Hepatocyte (in vitro differentiated cells): ENCODE results near the gene TMEM144. TPM values are rescaled to one million over a fixed set of nuclear protein-coding genes. Genes with fewer than 3 reads are reported as not detected.

Experiments
- DNase-seq: peaks from one replicate; pipeline ENCODE4 v3.0.0-alpha.2; 2016; ENCODE audit warnings: low spot score
- H2AFZ ChIP-seq: fragments of 200-600 bp; sonication (generic); 2 replicates; pipeline ENCODE4 v1.6.0; 2016; ENCODE audit warnings: antibody characterized with exemption, mild to moderate bottlenecking
- H3K27ac ChIP-seq: fragments of 200-600 bp; sonication (generic); 2 replicates; pipeline ENCODE4 v1.5.1; 2016; ENCODE audit warnings: mild to moderate bottlenecking
- H3K27me3 ChIP-seq: fragments of 200-600 bp; sonication (generic); 2 replicates; pipeline ENCODE4 v1.6.1; 2016
- H3K36me3 ChIP-seq: fragments of 200-600 bp; sonication (generic); replicated peaks from 2 replicates; pipeline ENCODE4 v1.5.1; 2016; ENCODE audit warnings: low read depth; ENCODE audit not compliant: insufficient read depth
- H3K4me1 ChIP-seq: fragments of 200-600 bp; sonication (generic); 2 replicates; pipeline ENCODE4 v1.5.1; 2016; ENCODE audit warnings: mild to moderate bottlenecking, moderate library complexity; ENCODE audit not compliant: insufficient read depth
- H3K4me2 ChIP-seq: fragments of 200-600 bp; sonication (generic); 2 replicates; pipeline ENCODE4 v1.6.0; 2016
- H3K4me3 ChIP-seq: fragments of 200-600 bp; sonication (generic); 2 replicates; pipeline ENCODE4 v1.5.1; 2016; ENCODE audit warnings: mild to moderate bottlenecking
- H3K79me2 ChIP-seq: fragments of 200-600 bp; sonication (generic); 2 replicates; pipeline ENCODE4 v1.6.0; 2017; ENCODE audit warnings: mild to moderate bottlenecking
- H3K9me2 ChIP-seq: fragments of 200-600 bp; sonication (generic); replicated peaks from 2 replicates; pipeline ENCODE4 v1.6.0; 2017; ENCODE audit warnings: mild to moderate bottlenecking; ENCODE audit not compliant: insufficient read depth
- H3K9me3 ChIP-seq: fragments of 200-600 bp; sonication (generic); 2 replicates; pipeline ENCODE4 v1.5.1; 2016; ENCODE audit warnings: low read depth, mild to moderate bottlenecking
- H4K20me1 ChIP-seq: fragments of 200-600 bp; sonication (generic); 2 replicates; pipeline ENCODE4 v1.6.0; 2016; ENCODE audit warnings: mild to moderate bottlenecking; ENCODE audit not compliant: insufficient read depth, poor library complexity, severe bottlenecking
- CTCF ChIP-seq: fragments of 200-600 bp; sonication (generic); IDR thresholded peaks from 2 replicates; pipeline ENCODE4 v1.5.1; 2016; ENCODE audit warnings: antibody characterized with exemption, mild to moderate bottlenecking; ENCODE audit not compliant: poor library complexity
- EZH2 ChIP-seq: fragments of 200-600 bp; sonication (generic); IDR thresholded peaks from 2 replicates; pipeline ENCODE4 v1.6.1; 2016; ENCODE audit warnings: antibody characterized with exemption, mild to moderate bottlenecking, borderline replicate concordance
- EZH2phosphoT487 ChIP-seq: fragments of 200-600 bp; sonication (generic); IDR thresholded peaks from one replicate; pipeline ENCODE4 v1.6.1; 2018; ENCODE audit warnings: antibody characterized with exemption, mild to moderate bottlenecking, low read depth, moderate library complexity; ENCODE audit not compliant: unreplicated experiment, severe bottlenecking
- WGBS: methylation state at CpG from one replicate; pipeline ENCODE4 v1.1.6; 2016; ENCODE audit warnings: low lambda C conversion rate; ENCODE audit errors: missing lambda C conversion rate; 5-methylcytosine and 5-hydroxymethylcytosine counted together
- polyA plus RNA-seq: library from polyadenylated mRNA; unstranded; fragments of >200 nt; fragmentation: Nextera tagmentation; extraction: Ambion mirVana; gene quantifications from 2 replicates; pipeline ENCODE4 v1.2.1, GENCODE V29; 2016
- total RNA-seq: library from RNA; depleted of rRNA; stranded (reverse); fragments of >200 nt; gene quantifications from 2 replicates; pipeline ENCODE4 v1.2.3, GENCODE V29; 2014

The TMEM144 gene
- total RNA-seq (58.9 and 68.5 TPM in 2 replicates), polyA plus RNA-seq (17.5 and 18.4 TPM in 2 replicates)

GRCh38 chr4:158209825-158210807, at the start of gene TMEM144:
TSS of gene TMEM144 (plus strand) at chr4:158210486. CDS start at chr4:158212668, 2,182 bp downstream.
- TF ChIP-seq EZH2phosphoT487 = no peak
- no peak for TF ChIP-seq CTCF
- no peak for TF ChIP-seq EZH2
- peak within 1 kb of the TSS; percentile 19 for H2AFZ ChIP-seq
- 13% methylated on average over 34 of the region's 34 CpGs for WGBS
- peaks cover 5% of the 10 kb centered on the region for H3K4me1 ChIP-seq
- H3K27me3 ChIP-seq = no peaks in the 10 kb centered on the region
- H3K9me3 ChIP-seq = no peaks in the 10 kb centered on the region
- H3K27ac ChIP-seq = peak within 1 kb of the TSS; percentile 91
- DNase-seq = peak; percentile 96
- H3K9me2 ChIP-seq = no peaks in the 10 kb centered on the region
- no peaks in the 10 kb centered on the region for H4K20me1 ChIP-seq
- peak within 1 kb of the TSS; percentile 82 for H3K4me2 ChIP-seq
- no peaks in the 10 kb centered on the region for H3K36me3 ChIP-seq
- peak within 1 kb of the TSS; percentile 45 for H3K4me3 ChIP-seq
- H3K79me2 ChIP-seq = peaks cover 3% of the 10 kb centered on the region

- WGBS = 24% methylated on average over 6 of the region's 6 CpGs
- Histone ChIP-seq H3K9me3 (no peaks in the 10 kb centered on the region), H3K4me3 (no peak overlapping the region), H3K4me1 (peaks cover 57% of the 10 kb centered on the region), H3K27ac (peak overlapping the region; percentile 90), H3K9me2 (no peaks in the 10 kb centered on the region), H3K4me2 (peak overlapping the region; percentile 62), H3K36me3 (no peaks in the 10 kb centered on the region), H3K27me3 (no peaks in the 10 kb centered on the region), H4K20me1 (no peaks in the 10 kb centered on the region), H3K79me2 (peaks cover 98% of the 10 kb centered on the region), H2AFZ (no peak overlapping the region)
- peak; percentile 71 for DNase-seq
- TF ChIP-seq EZH2 (no peak), EZH2phosphoT487 (no peak), CTCF (no peak)
Observed at GRCh38 chr4:158161551-158162354, 48.5 kb upstream of the TMEM144 start.

- H3K4me1 ChIP-seq = peaks cover 56% of the 10 kb centered on the region
Observed at GRCh38 chr4:158162631-158163030, 47.7 kb upstream of the TMEM144 start.

More at GRCh38 chr4:158162631-158163030, 47.7 kb upstream of the TMEM144 start:
- peak overlapping the region; percentile 90 for H3K27ac ChIP-seq
- no peaks in the 10 kb centered on the region for H3K36me3 ChIP-seq
- H3K4me3 ChIP-seq = no peak overlapping the region
- H3K4me2 ChIP-seq = peak overlapping the region; percentile 62
- no peaks in the 10 kb centered on the region for H3K9me2 ChIP-seq
- DNase-seq = peak; percentile 48
- H2AFZ ChIP-seq = no peak overlapping the region
- 90% methylated on average over 5 of the region's 5 CpGs for WGBS
- no peaks in the 10 kb centered on the region for H3K27me3 ChIP-seq
- H4K20me1 ChIP-seq = no peaks in the 10 kb centered on the region
- no peak for TF ChIP-seq EZH2phosphoT487
- no peak for TF ChIP-seq CTCF
- no peaks in the 10 kb centered on the region for H3K9me3 ChIP-seq
- peaks cover 98% of the 10 kb centered on the region for H3K79me2 ChIP-seq
